Measurements from ENCODE around the gene C22orf23. TPM values are rescaled to one million over a fixed set of nuclear protein-coding genes. Genes with fewer than 3 reads are reported as not detected.

Gene C22orf23
- total and polyA plus RNA-seq, 8 donors, result 0.09 to 0.68 (median 0.27) TPM; not detected in 2

GRCh38 chr22:37930952-37931440 lies 22.4 kb downstream of the C22orf23 start:
- H3K9me3 ChIP-seq, result no peaks in the 10 kb centered on the region
- ATAC-seq (peak; percentile 41 to 60 (median 52)), FAIRE-seq (no peak), DNase-seq (peak in 2 of 6 donors; percentile 53 to 62)
- H3K4me1 ChIP-seq, result peaks cover 40 to 52% (median 50%) of the 10 kb centered on the region in 3 donors
- H3K27me3 ChIP-seq, result no peaks in the 10 kb centered on the region
- H3K27ac ChIP-seq, result peak overlapping the region; percentile 47 to 71 (median 58)
- TF ChIP-seq CTCF (IDR thresholded peaks at IDR 0.05), result no peak
- H3K4me3 ChIP-seq, result no peak overlapping the region
- peaks cover 0 to 10% (median 9%) of the 10 kb centered on the region in 3 donors for H3K36me3 ChIP-seq
- intact Hi-C loops (cut with DNase I), result loop anchor here in 1 of 3 donors (10.0 kb wide), 1 partner anchor 116 kb away; no protein-coding TSS in a partner anchor
- WGBS, 2 donors, result 24 to 42% methylated on average over 2 of the region's 2 CpGs

DNA sequence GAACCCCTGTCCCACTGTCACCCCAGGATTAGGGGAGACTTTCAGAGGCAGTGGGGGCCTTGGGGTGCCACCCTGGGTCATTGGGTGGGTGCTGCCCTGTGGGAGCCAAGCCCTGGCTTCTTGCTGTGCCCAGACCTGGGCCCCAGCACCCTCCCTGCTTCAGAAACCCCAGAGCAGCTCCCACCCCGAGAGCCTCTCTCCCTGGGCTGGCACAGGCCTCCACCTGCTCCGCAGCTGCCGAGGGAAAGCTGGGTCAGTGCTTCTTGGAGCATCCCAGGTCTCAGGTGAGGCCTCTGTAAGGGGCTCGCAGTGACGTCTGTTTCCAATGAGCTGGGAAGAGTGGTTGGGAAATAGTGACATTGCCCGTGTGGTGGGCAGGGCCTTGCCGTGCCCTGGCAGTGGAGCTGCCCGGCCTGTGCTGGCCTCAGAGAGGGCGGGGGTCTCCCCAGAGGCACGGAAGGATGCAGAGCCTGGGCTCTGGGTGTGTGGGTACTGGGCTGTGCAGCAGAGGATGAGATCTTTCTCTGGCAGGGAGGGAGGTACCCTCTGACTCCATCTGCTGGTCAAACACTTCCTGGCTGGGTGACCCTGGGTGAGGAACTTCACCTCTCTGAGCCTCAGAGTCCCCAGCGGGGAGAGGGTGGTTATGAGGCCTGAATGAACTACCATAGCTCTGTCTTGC lies 23.0 kb downstream of the C22orf23 start:
- ATAC-seq (peak; percentile 30 to 49 (median 46)), FAIRE-seq (no peak), DNase-seq (peak in 2 of 6 donors; percentile 52 to 58)
- no peaks in the 10 kb centered on the region for H3K9me3 ChIP-seq
- intact Hi-C loops (cut with DNase I), result loop anchor here in 1 of 3 donors (10.0 kb wide), 1 partner anchor 116 kb away; no protein-coding TSS in a partner anchor
- peak overlapping the region; percentile 47 to 71 (median 58) for H3K27ac ChIP-seq
- no peaks in the 10 kb centered on the region for H3K27me3 ChIP-seq
- WGBS, 2 donors, result 37 to 42% methylated on average over 11 of the region's 11 CpGs
- H3K4me3 ChIP-seq, result no peak overlapping the region
- TF ChIP-seq CTCF (IDR thresholded peaks at IDR 0.05), result peak in 2 of 4 donors; percentile 15 to 17
- H3K36me3 ChIP-seq, result peaks cover 0 to 14% (median 9%) of the 10 kb centered on the region in 3 donors
- peaks cover 40 to 58% (median 50%) of the 10 kb centered on the region in 3 donors for H3K4me1 ChIP-seq

GRCh38 chr22:37929390-37929789 lies 24.0 kb downstream of the C22orf23 start:
- ATAC-seq (peak; percentile 15 to 38 (median 28)), DNase-seq (peak in 5 of 6 donors; percentile 55 to 78 (median 71)), FAIRE-seq (no peak)
- Histone ChIP-seq H3K9me3 (no peaks in the 10 kb centered on the region), H3K4me3 (no peak overlapping the region), H3K4me1 (peaks cover 45 to 66% (median 56%) of the 10 kb centered on the region in 3 donors), H3K27me3 (no peaks in the 10 kb centered on the region), H3K36me3 (peaks cover 0 to 14% (median 9%) of the 10 kb centered on the region in 3 donors), H3K27ac (peak overlapping the region; percentile 47 to 71 (median 58))
- no peak for TF ChIP-seq CTCF (IDR thresholded peaks at IDR 0.05)
- WGBS, 2 donors, result 39 to 42% methylated on average over 5 of the region's 5 CpGs
- intact Hi-C loops (cut with DNase I), result no loop called here

GRCh38 chr22:37927637-37927936 lies 25.8 kb downstream of the C22orf23 start:
- 86 to 95% methylated on average over 5 of the region's 5 CpGs for WGBS, 2 donors
- TF ChIP-seq CTCF (IDR thresholded peaks at IDR 0.05), result no peak
- Histone ChIP-seq H3K27ac (no peak overlapping the region), H3K36me3 (peaks cover 0 to 22% (median 9%) of the 10 kb centered on the region in 3 donors), H3K9me3 (no peaks in the 10 kb centered on the region), H3K4me1 (peaks cover 35 to 49% (median 40%) of the 10 kb centered on the region in 3 donors), H3K4me3 (no peak overlapping the region), H3K27me3 (no peaks in the 10 kb centered on the region)
- FAIRE-seq, result no peak
- DNase-seq, result no peak
- ATAC-seq, result no peak
- intact Hi-C loops (cut with DNase I), result no loop called here
